Tongue (tissue), 2 donors: ENCODE measurements around the gene ARHGEF28. TPM values are rescaled to one million over a fixed set of nuclear protein-coding genes. Genes with fewer than 3 reads are reported as not detected.
A peak's percentile ranks its signal among the peaks of the same experiment; 100 is the strongest.

Source experiments
- DNase-seq: peaks from one replicate; pipeline ENCODE4 v3.0.0-alpha.2; 2015
- total RNA-seq: library from RNA; depleted of rRNA; stranded (reverse); fragments of >200 nt; gene quantifications from one replicate; pipeline ENCODE4 v1.2.3, GENCODE V29; 2014

The ARHGEF28 gene
- 22.0 TPM for total RNA-seq

- peak; percentile 73 for DNase-seq
These were observed at the start of gene ARHGEF28 for GRCh38 chr5:73625944-73626811. TSS of gene ARHGEF28 (plus strand) at chr5:73626196. CDS start at chr5:73684852, 58,656 bp downstream.

GRCh38 chr5:73582285-73583145, 43.5 kb upstream of the ARHGEF28 start:
- no peak for DNase-seq

- DNase-seq: no peak
These were observed 38.1 kb upstream of the ARHGEF28 start for GRCh38 chr5:73587923-73588322.

GRCh38 chr5:73591102-73591695, 34.8 kb upstream of the ARHGEF28 start:
- DNase-seq: peak; percentile 91

- peak; percentile 17 for DNase-seq
These were observed 34.1 kb upstream of the ARHGEF28 start for GRCh38 chr5:73591698-73592501.

- DNase-seq: no peak
These were observed 33.4 kb upstream of the ARHGEF28 start for GRCh38 chr5:73592551-73592950.

- DNase-seq: no peak
These were observed 29.2 kb upstream of the ARHGEF28 start for GRCh38 chr5:73596705-73597328.

GRCh38 chr5:73599380-73599779, 26.6 kb upstream of the ARHGEF28 start:
- no peak for DNase-seq

- DNase-seq: no peak
These were observed 22.0 kb upstream of the ARHGEF28 start for GRCh38 chr5:73603998-73604397.

GRCh38 chr5:73605223-73606087, 20.5 kb upstream of the ARHGEF28 start:
- DNase-seq: no peak

GRCh38 chr5:73606206-73606753, 19.7 kb upstream of the ARHGEF28 start:
- no peak for DNase-seq

- DNase-seq: no peak
These were observed 18.8 kb upstream of the ARHGEF28 start for GRCh38 chr5:73607228-73607627.

GRCh38 chr5:73612799-73613198, 13.2 kb upstream of the ARHGEF28 start:
- no peak for DNase-seq

- no peak for DNase-seq
These were observed 10.9 kb upstream of the ARHGEF28 start for GRCh38 chr5:73615085-73615484.

GRCh38 chr5:73615947-73616346, 10.0 kb upstream of the ARHGEF28 start:
- DNase-seq: no peak

GRCh38 chr5:73617510-73618279, 8.3 kb upstream of the ARHGEF28 start:
- no peak for DNase-seq

GRCh38 chr5:73619606-73620333, 6.2 kb upstream of the ARHGEF28 start:
- DNase-seq: peak; percentile 38

GRCh38 chr5:73620334-73620687, 5.7 kb upstream of the ARHGEF28 start:
- DNase-seq: no peak

- DNase-seq: no peak
These were observed 2.9 kb upstream of the ARHGEF28 start for GRCh38 chr5:73623060-73623459.
